ENCODE measurements around the gene TRIM8. TPM values are rescaled to one million over a fixed set of nuclear protein-coding genes. Genes with fewer than 3 reads are reported as not detected.

TRIM8 gene
- total RNA-seq, 1 experiment from 2014 or later, result 37.0 TPM

DNA sequence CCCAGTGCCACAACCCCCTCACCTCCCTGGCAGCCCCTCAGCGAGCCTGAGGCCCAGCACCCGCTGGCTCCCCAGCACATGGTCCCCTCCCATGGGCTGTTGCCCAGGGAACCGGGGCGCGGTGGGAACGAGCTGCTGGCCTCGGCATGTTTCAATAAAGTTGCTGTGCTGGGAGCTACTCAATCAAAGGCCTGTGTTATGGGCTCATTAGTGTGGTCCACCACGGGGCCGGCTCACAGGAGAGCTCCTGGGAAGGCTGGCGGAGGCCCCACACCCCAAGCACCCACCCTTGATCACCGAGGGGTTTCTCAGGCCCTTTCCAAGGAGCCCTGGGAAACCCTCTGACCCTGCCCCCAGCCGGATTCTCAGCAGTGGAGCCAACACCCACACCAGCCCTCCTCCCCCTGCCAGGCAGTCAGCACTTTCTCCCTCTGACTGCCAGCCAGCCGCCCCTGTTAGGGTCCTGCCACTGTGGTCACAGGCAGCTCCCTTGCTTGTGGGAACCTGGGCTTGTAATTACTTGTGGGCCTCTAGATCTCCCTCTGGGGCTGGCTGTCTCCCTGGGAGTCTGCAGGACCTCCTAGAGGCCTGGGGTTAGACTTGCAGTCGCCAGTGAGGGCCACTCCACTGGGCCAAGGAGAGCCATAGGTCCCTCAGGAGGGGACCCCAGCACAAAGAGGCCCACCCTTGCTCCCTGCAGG, 24.8 kb upstream of the TRIM8 start:
- no peak overlapping the region for H2AK5ac ChIP-seq (ENCODE audit: insufficient read length, low read length)
- H3K14ac ChIP-seq (ENCODE audit: insufficient read depth, low read length), result no peak overlapping the region
- no peak overlapping the region for H3K56ac ChIP-seq (ENCODE audit: insufficient read length, low read depth, low read length)
- no peaks in the 10 kb centered on the region for H3K9me3 ChIP-seq (ENCODE audit: control insufficient read depth, low read depth, low read length)
- no peak overlapping the region for H2BK20ac ChIP-seq (ENCODE audit: low read depth, low read length, poor library complexity, severe bottlenecking)
- no peaks in the 10 kb centered on the region for H3K23me2 ChIP-seq (ENCODE audit: insufficient read length, low read depth, low read length, poor library complexity, severe bottlenecking)
- no peak overlapping the region for H2BK120ac ChIP-seq (ENCODE audit: low read depth, low read length, poor library complexity, severe bottlenecking)
- H3K23ac ChIP-seq (ENCODE audit: insufficient read length, low read depth, low read length), result no peak overlapping the region
- no peak overlapping the region for H3K27ac ChIP-seq (ENCODE audit: insufficient read length, low read depth, low read length)
- no peak overlapping the region for H3K4ac ChIP-seq (ENCODE audit: low read depth, low read length)
- no peaks in the 10 kb centered on the region for H3K9me3 Mint-ChIP-seq
- no peak overlapping the region for H2AFZ ChIP-seq (ENCODE audit: low read length)
- H3K4me1 Mint-ChIP-seq, result peaks cover 18 to 36% of the 10 kb centered on the region in 2 experiments
- no peak overlapping the region for H3T11ph ChIP-seq (ENCODE audit: low read length)
- H3K4me3 Mint-ChIP-seq, result no peak overlapping the region; a peak in 1 of 5 replicates
- no peak overlapping the region for H3K4me2 ChIP-seq (ENCODE audit: insufficient read depth, insufficient read length, low read length)
- DNase-seq, result no peak
- H2BK5ac ChIP-seq (ENCODE audit: insufficient read length, low read length), result no peak overlapping the region
- no peaks in the 10 kb centered on the region for H3K27me3 ChIP-seq (ENCODE audit: insufficient read depth, low read length)
- no CpG with 5 or more reads among the region's 14 CpGs for WGBS (ENCODE audit: extremely low coverage, insufficient read length, low lambda C conversion rate)
- H3K4me1 ChIP-seq (ENCODE audit: insufficient read depth, low read length), result no peaks in the 10 kb centered on the region
- no peak overlapping the region for H2BK12ac ChIP-seq (ENCODE audit: insufficient read length, low read depth, low read length)
- no peak overlapping the region for H3K18ac ChIP-seq (ENCODE audit: insufficient read length, low read depth, low read length)
- no peaks in the 10 kb centered on the region for H3K79me2 ChIP-seq (ENCODE audit: insufficient read depth, low read length)
- H4K8ac ChIP-seq (replicated peaks; ENCODE audit: insufficient read length, low read depth, low read length), result no peak overlapping the region
- H4K91ac ChIP-seq (ENCODE audit: insufficient read length, low read depth, low read length), result no peak overlapping the region
- TF ChIP-seq, protein P1, sequence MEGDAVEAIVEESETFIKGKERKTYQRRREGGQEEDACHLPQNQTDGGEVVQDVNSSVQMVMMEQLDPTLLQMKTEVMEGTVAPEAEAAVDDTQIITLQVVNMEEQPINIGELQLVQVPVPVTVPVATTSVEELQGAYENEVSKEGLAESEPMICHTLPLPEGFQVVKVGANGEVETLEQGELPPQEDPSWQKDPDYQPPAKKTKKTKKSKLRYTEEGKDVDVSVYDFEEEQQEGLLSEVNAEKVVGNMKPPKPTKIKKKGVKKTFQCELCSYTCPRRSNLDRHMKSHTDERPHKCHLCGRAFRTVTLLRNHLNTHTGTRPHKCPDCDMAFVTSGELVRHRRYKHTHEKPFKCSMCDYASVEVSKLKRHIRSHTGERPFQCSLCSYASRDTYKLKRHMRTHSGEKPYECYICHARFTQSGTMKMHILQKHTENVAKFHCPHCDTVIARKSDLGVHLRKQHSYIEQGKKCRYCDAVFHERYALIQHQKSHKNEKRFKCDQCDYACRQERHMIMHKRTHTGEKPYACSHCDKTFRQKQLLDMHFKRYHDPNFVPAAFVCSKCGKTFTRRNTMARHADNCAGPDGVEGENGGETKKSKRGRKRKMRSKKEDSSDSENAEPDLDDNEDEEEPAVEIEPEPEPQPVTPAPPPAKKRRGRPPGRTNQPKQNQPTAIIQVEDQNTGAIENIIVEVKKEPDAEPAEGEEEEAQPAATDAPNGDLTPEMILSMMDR (conservative IDR thresholded peaks at IDR 0.05), result no peak
- H3K36me3 Mint-ChIP-seq (ENCODE audit: insufficient read depth in 1 of 3, low read depth in 3 of 3), result peaks cover 3 to 8% (median 8%) of the 10 kb centered on the region in 3 experiments; a peak in 5 of 7 replicates
- H2BK15ac ChIP-seq (ENCODE audit: low read depth, low read length), result no peak overlapping the region
- H3K27me3 Mint-ChIP-seq (ENCODE audit: low read depth), result no peaks in the 10 kb centered on the region
- no peak overlapping the region for H3K9ac ChIP-seq (ENCODE audit: extremely low read depth, insufficient read length, low read length)
- H4K5ac ChIP-seq (ENCODE audit: insufficient read length, low read depth, low read length), result no peak overlapping the region
- peak overlapping the region in 1 of 3 experiments; percentile 44; a peak in 1 of 7 replicates for H3K27ac Mint-ChIP-seq
- no peaks in the 10 kb centered on the region for H3K79me1 ChIP-seq (ENCODE audit: insufficient read depth, low read depth, low read length, poor library complexity, severe bottlenecking)
- no peaks in the 10 kb centered on the region for H4K20me1 ChIP-seq (ENCODE audit: control insufficient read depth, insufficient read depth, insufficient read length)

Data from H9 (cell line).